NCI-H2081 (cell line): ENCODE measurements around the gene KCMF1.
A peak's percentile ranks its signal among the peaks of the same experiment; 100 is the strongest.

ENCODE experiments used
- DNase-seq, 2 experiments: peaks; one replicate each; lab custom pipeline; 2025; lab: John Stamatoyannopoulos, UW

KCMF1 gene

DNA sequence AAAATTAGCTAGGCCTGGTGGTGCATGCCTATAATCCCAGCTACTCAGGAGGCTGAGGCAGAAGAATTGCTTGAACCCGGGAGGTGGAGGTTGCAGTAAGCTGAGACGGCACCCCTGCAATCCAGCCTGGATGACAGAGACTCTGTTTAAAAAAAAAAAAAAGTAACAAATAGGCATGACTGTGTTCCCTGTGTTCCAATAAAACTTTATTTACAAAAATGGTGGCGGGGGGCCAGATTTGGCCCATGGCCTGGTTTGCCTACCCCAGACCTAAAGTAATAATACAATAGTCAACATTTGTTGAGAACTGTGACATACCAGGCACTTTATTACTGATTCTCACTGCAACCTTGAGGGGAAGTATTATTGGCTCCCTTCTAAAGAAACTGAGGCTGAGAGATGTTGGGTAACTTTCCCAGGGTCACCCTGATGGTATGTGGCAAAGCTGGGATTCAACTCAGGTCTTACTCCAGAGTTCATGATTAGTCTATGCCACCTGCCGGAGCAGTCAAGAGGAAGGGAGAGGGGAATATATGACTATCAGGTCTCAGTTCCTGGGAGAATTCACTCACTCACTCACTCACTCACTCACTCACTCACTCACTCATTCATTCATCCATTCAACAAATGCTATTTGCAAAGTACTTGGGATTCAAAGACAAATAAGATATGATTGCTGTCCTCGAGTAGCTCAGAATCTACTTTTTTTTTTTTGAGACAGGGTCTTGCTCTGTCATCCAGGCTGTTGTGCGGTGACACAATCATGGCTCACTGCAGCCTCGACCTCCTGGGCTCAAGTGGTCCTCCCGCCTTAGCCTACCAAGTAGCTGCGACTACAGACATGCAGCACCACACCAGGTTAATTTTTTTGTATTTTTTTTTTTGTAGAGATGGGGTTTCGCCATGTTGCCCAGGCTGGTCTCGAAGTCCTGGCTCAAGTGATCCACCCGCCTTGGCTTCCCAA is 14.3 kb upstream of the KCMF1 start:
- DNase-seq, result no peak

- DNase-seq, result no peak
These were observed 13.2 kb upstream of the KCMF1 start for GRCh38 chr2:84957771-84958134.

GRCh38 chr2:84958135-84959059 is 12.6 kb upstream of the KCMF1 start:
- DNase-seq, result peak; percentile 74 to 92

GRCh38 chr2:84959095-84959565 is 11.8 kb upstream of the KCMF1 start:
- DNase-seq, result no peak

GRCh38 chr2:84959566-84960506 is 11.1 kb upstream of the KCMF1 start:
- peak in 1 of 2 experiments; percentile 54 for DNase-seq

DNA sequence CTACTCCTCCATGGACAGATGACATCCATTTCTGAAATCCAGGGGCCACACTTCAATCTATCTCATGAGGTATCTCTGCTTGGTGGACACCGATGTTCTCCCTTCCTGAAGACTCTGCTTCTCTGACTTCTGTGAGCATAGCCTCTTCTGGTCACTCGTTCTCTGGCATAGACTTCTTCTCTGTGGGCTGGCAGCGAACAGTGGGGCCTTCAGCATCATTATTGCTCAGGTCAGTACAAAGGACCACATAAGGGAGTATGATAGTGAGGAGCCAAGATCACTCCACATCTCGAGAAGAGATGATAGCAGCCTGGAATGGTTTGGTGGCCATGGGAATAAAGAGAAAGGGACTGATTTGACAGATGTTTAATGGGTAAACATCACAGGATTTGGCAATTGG is 8.0 kb upstream of the KCMF1 start:
- DNase-seq, result no peak

DNA sequence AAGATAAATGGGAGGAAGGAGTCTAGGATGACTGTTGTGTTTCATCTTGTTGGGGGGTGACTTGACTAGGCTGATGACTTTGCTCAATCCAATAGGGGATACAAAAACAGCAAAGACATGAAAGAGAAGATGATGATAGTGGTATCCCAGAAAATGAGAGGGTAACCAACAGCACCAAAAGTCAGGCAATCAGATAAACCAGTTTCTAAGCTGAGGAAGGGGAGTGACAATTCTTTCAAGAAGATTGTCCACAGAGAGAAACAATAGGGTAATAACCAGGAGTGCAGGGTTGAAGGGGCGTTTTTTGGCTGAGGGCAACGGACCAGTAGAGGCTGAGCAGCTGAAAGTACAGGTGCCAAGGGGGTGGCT is 7.7 kb upstream of the KCMF1 start:
- DNase-seq, result no peak

DNA sequence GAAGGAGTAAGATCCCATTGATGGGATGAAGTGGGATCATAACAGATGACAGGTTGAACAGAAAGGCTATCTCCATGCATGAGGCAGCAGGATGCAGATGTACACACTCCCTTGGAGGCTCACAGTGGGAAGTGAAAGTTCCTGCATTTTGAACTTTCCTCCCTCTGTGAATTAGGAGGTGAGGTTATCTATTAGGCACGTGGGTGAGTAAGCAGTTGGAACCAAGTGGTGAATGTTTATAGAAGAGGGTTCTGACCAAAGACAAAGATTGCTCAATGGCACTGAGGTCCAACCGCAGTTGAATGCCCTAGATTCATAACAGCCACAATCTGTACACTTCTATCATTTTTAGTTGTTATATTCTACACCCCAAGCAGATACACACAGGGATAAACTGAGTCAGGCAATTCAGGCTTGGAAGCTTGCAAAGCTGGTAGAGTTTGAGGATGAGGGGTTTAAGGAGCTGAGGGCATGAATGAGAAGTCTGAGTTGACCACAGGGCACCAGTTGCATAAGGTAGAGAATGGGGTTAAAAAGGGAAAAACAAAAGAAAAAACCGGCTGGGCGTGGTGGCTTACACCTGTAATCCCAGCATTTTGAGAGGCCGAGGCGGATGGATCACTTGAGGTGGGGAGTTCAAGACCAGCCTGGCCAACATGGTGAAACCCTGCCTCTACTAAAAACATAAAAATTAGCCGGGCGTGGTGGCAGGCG is 7.1 kb upstream of the KCMF1 start:
- no peak for DNase-seq

- no peak for DNase-seq
These were observed 6.4 kb upstream of the KCMF1 start for GRCh38 chr2:84964406-84965191.

GRCh38 chr2:84965192-84965516 is 5.8 kb upstream of the KCMF1 start:
- no peak for DNase-seq

DNA sequence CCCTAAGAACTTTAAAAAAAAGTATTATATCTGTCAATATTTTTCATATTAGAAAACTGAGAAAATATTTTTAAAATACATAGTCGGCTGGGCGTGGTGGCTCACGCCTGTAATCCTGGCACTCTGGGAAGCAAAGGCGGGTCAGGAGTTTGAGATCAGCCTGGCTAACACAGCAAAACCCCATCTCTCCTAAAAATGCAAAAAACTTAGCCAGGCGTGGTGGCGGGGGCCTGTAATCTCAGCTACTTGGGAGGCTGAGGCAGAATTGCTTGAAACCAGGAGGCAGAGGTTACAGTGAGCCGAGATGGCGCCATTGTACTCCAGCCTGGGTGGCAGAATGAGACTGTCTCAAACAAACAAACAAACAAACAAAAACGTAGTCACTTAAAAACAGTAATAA is 5.1 kb upstream of the KCMF1 start:
- DNase-seq, result no peak

DNA sequence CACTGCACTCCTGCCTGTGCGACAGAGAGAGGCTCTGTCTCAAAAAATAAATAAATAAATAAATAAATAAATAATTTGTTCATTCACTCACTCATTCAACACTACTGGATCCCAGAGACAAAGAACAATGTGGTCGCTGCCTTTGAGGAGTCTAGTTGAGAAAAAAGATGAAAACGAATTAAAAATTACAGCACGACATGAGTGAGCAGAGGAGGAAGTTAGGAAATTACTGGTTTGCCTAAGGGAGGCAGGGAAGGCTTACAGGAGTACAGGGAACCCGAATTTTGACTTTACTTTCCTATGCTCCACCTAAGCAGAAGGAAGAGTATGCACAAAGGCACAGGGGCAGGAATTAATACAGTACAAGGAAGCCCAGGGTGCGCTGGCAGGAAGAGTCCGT is 4.2 kb upstream of the KCMF1 start:
- no peak for DNase-seq

DNA sequence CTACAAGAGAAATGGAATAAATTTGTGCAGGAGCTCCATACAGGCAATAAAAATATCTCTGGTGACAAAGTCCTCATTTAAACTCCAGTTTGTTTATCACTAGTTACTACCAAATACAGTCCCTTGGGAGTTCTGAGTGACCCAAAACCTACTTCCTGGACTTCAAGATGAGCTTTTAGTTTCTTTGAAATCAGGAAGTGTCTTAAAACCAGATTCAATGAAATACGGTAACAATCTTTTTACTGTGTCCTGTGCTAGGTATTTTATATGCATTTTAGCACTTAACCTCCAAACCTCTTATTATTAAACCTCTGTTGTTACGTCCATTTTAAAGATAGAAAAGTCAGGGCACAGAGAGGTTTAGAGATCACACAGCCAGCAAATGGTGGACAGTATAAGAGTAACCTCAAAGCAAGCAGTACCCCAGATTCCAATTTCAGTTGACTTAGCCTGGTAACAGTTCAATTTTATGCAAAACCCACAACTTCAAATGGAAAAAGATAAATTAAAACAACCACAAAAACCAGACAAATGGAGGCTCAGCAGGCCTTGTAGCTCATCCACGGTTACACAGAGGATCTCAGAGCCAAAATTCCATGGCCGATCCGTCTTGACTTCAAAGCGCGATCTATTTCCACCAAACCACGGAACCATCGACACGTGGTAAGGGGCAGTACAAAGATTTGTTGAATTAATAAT is 1.3 kb upstream of the KCMF1 start:
- DNase-seq, result peak in 1 of 2 experiments; percentile 32

- peak; percentile 64 to 72 for DNase-seq
These were observed 622 bp upstream of the KCMF1 start for GRCh38 chr2:84970210-84970867.

DNA sequence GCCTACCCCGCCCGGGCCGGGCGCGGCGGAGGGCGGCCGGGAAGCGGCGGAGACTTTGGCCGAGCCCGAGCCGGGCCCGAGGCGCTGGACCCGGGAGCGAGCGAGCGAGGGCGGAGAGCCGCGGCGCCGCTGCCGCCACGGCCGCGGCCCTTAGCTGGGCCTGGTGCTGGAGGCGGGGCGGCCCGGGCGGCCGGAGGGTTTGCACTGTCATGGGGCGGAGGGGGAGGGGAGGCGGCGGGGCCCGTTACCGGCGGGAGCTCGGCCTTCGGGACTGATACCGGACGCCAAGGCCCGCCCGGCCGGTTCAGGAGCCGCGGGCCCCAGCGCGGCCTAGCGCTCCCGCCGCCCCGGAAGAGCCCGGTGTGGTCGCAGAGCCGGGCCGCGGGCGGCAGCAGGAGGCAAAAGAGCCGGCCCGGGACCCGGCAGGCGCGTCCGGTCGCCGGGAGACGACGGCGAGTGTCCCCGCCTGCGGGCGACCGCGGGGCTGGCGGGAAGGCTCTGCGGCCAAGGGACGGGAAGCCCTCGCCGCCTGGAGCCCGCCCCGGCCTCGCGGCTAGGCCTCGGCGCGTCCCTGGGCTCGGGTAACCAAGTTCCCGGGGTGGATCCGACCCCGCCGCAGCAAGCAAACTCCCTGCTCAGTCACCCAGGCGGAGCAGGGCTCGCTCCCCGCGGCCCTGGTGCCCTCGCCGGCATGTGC is 697 bp downstream of the KCMF1 start:
- peak; percentile 40 to 56 for DNase-seq

GRCh38 chr2:84972207-84972783 is 1.3 kb downstream of the KCMF1 start:
- no peak for DNase-seq

- DNase-seq, result no peak
These were observed 2.0 kb downstream of the KCMF1 start for GRCh38 chr2:84972932-84973331.
